Head of caudate nucleus (tissue), 42 donors: ENCODE measurements around the gene PVRIG.
"Not testable (repeated sequence)": the region's sequence is repeated elsewhere in the genome, so short reads cannot be mapped to it uniquely, and the experiment has no call there.

Source experiments
- DNase-seq, 42 donors: peaks; one replicate each; pipeline versions ENCODE4 v3.0.0 to v3.0.0-alpha.2; 2020 to 2021; ENCODE audit warnings: mixed read lengths in 7 of 42
- intact Hi-C: fragments of 100-400 bp; cut with DNase I; formaldehyde crosslinking; loops from one replicate; pipeline ENCODE4 v1.15.0; 2022

The PVRIG gene

DNA sequence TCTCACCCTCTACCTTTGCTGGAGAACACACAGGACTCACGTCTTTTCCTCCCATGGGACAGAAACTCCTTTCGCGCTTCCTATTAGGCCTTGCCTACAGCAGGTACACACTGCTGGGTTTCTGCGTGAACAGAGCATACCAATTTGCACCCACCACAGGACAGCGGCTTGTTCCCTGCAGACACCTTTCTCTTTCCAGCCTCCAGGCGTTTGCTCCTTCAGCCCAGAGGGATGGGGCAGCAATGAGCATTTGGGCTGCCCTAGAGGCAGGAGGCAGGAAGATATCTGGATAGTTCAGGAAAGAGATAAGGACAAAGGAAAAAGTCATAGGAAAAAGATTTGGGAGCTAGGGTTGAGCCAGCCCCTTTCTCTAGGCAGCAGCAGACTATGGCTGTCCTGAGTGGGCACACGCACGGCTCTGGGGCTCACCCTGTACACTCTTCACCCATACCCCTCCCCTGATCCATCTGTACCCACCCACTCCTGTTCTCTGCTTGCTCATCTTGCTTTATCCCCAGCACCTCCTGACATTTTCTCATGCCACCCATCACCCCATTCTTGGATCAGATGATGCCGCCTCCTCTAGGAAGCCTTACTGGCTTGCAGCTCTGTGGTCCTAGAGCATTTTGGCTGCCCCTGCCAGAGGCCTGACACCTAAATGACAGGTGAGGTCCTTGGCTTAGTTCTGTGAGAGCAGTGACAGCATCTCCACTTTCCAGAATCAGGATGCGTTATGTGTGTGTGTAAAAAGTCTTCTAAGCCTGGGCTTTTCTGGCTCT, 47.0 kb downstream of the PVRIG start:
- DNase-seq: peak in 28 of 42 donors; percentile 9 to 75 (median 33)
- intact Hi-C loops: loop anchor here (5.0 kb wide), 1 partner anchor 49 kb away; the partner anchor contains the start of gene PVRIG

DNA sequence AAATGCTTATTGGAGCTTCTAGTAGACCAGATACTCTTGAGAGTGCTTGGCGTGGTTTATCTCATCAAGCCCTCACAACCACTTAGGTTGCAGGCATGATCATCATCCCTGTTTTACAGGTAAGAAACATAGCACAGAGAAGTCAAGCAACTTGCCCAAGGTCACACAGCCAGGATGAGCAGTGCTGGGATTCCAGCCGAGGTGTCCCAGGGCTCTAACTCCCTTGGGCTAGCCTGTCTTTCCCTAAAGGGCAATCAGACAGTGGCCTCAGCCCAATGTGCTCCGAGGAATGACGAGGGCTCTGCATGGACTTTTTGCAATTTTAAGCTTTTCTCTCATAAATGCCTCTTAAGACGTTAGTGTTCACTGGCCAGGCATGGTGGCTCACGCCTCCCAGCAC, 47.9 kb downstream of the PVRIG start:
- intact Hi-C loops: loop anchor here (5.0 kb wide), 1 partner anchor 50 kb away; the partner anchor contains the start of gene PVRIG
- DNase-seq: no peak

GRCh38 chr7:100268882-100269281, 49.1 kb downstream of the PVRIG start:
- intact Hi-C loops: loop anchor here (5.0 kb wide), 1 partner anchor 52 kb away; the partner anchor contains the start of gene PVRIG
- DNase-seq: not testable (repeated sequence)

- intact Hi-C loops: loop anchor here (5.0 kb wide), 1 partner anchor 52 kb away; the partner anchor contains the start of gene PVRIG
- DNase-seq: peak in 16 of 42 donors; percentile 9 to 59 (median 22)
These were observed 49.7 kb downstream of the PVRIG start for GRCh38 chr7:100269306-100270045.

DNA sequence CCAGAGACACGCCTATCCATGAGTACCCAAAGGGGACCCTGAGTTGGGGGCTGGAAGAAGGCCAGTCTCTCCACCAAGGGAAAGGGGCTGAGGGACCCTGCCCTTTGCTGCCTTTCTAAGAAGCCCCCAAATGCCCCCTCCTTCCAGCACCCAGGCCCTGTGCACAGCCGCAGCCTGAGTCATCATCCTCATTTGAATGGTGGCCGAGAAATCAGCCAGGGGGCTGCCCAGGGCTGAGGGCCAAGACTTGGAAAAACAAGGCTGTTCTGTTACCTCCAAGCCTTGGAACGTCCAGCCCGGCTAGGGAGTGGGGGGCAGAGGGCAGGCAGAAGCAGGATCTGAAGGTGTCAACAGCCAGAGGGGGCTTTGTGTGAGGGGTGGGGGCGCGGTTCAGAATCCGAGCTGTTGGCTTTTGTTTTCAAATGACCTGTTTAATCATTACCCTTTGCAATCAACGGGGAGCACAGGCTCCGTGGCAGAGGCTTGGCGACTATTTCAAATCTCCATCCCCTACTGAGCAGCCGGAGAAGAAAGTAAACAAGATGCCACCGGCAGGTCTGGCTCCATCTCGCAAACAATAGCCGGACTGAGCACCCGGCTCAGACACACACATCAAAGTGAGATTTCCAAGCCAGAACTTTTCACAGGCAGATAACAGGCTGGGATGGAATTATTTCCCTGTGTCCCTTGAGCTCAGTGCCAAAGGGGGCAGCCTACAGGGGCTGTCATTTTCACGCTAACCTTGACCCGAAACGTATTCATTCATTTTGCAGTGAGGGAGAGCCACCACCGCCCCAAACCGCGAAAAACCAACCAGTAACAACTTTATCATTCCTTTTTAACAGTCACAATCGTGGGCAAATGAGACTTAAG, 50.5 kb downstream of the PVRIG start:
- peak in 40 of 42 donors; percentile 11 to 87 (median 50) for DNase-seq
- intact Hi-C loops: not testable (repeated sequence)
